HFFc6 (cell line): ENCODE data around the gene EEF1AKMT3. TPM values are rescaled to one million over a fixed set of nuclear protein-coding genes. Genes with fewer than 3 reads are reported as not detected.

Experiments used
- DNase-seq: peaks from one replicate; pipeline ENCODE4 v3.0.0-alpha.2; 2018
- H3K27ac Mint-ChIP-seq: 2 replicates; pipeline ENCODE4 v1.8.0; 2020; ENCODE audit warnings: mild to moderate bottlenecking, mixed read lengths
- H3K27me3 Mint-ChIP-seq: 2 replicates; pipeline ENCODE4 v1.8.0; 2021; ENCODE audit warnings: mild to moderate bottlenecking, moderate library complexity, mixed read lengths; ENCODE audit not compliant: insufficient read depth
- H3K36me3 Mint-ChIP-seq: 2 replicates; pipeline ENCODE4 v1.8.0; 2021; ENCODE audit warnings: low read depth, mixed read lengths
- H3K4me1 Mint-ChIP-seq: 2 replicates; pipeline ENCODE4 v1.8.0; 2020; ENCODE audit warnings: low read depth, mixed read lengths
- H3K4me3 Mint-ChIP-seq: 2 replicates; pipeline ENCODE4 v1.8.0; 2020; ENCODE audit warnings: mild to moderate bottlenecking, moderate library complexity, mixed read lengths
- H3K9me3 Mint-ChIP-seq: 2 replicates; pipeline ENCODE4 v1.8.0; 2020; ENCODE audit warnings: mild to moderate bottlenecking, mixed read lengths
- CTCF ChIP-seq: fragments of 200-600 bp; sonication (generic); IDR thresholded peaks from 2 replicates; pipeline ENCODE4 v1.5.0; 2021; ENCODE audit warnings: antibody characterized with exemption, mild to moderate bottlenecking
- total RNA-seq, 6 experiments: library from RNA; stranded (reverse); fragmentation: NEBNext Ultra II Directional; extraction: Animal tissue kit (Norgen Biotek cat#: 25700); gene quantifications; 2 replicates in 1 of 6; 3 replicates in 5 of 6; pipeline ENCODE4 v1.2.3, GENCODE V29; 2021

Gene EEF1AKMT3
- total RNA-seq, 6 experiments from 2014 or later, result 6.3 to 9.0 (median 7.8) TPM

DNA sequence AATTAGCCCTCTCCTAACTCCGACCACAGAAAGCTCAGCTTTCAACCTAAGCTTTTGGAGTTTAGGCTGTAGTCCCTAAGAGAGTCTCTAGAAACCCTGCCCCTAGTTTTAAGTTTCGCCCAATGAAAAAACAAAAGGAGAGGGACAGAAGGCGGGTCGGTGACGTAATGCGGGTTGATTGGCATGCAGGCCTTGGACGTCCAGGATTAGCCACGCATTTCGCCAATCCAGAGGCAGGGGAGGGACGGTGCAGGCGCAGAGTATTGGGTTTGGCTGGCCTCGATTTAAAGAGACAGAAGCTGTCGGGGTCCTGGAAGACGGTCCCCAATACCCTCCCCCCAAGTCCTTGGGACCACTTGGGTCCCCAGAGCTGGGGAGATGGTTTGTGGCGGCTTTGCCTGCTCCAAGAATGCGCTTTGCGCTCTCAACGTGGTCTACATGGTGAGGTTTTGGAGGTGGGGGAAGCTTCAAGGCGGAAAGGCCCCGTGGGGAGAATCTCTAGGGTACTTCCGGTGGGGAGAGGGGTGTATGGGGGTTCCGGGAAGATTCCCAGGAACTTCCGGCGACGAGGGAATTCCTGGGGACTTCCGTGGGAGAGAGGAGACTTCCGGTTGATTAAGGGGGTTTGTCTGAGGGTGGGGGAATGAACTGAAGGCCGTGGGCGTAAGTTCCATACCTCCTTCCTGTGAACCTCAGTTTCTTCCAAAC, 27.5 kb upstream of the EEF1AKMT3 start, which contains the start of gene TSPAN31:
Gene TSPAN31 (plus strand): TSS at position 263 of the 708 bp plus-strand sequence. CDS start 116 bp downstream, at position 379.
- H3K9me3 Mint-ChIP-seq, result peaks cover 3% of the 10 kb centered on the region; the same call in 1 of the 2 replicates

GRCh38 chr12:57745485-57745881, 26.9 kb upstream of the EEF1AKMT3 start:
- H3K4me3 Mint-ChIP-seq, result peak overlapping the region; percentile 98
- DNase-seq, result no peak
- no peak for TF ChIP-seq CTCF
- peaks cover 30% of the 10 kb centered on the region for H3K36me3 Mint-ChIP-seq
- peak overlapping the region; percentile 99 for H3K27ac Mint-ChIP-seq
- peaks cover 15% of the 10 kb centered on the region for H3K27me3 Mint-ChIP-seq
- H3K9me3 Mint-ChIP-seq, result peaks cover 3% of the 10 kb centered on the region; the same call in 1 of the 2 replicates
- H3K4me1 Mint-ChIP-seq, result peaks cover 29% of the 10 kb centered on the region

More for the DNA sequence above, 27.5 kb upstream of the EEF1AKMT3 start, which contains the start of gene TSPAN31:
- H3K36me3 Mint-ChIP-seq, result peaks cover 26% of the 10 kb centered on the region
- H3K27ac Mint-ChIP-seq, result peak within 1 kb of the TSS; percentile 99
- peaks cover 18% of the 10 kb centered on the region for H3K27me3 Mint-ChIP-seq
- TF ChIP-seq CTCF, result no peak
- H3K4me3 Mint-ChIP-seq, result peak within 1 kb of the TSS; percentile 98
- DNase-seq, result peak; percentile 95
- peaks cover 24% of the 10 kb centered on the region for H3K4me1 Mint-ChIP-seq

DNA sequence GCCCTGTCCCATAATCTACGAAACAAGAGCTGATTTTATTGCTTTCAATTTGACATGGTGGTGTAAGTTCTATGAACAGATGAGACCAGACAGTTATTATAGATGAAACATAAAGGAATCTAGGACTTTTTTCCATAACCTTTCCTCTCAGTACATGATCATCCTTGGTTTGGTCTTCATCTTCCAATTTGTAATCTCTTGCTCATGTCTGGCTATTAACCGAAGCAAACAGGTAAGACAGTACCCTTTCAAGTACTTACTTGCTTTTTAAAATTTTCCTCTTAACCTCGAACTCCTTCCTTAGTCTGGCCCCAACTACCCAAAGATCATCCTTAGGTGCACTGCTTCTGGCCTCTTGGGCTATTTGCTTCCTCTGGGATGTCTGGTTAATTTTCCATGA, 26.4 kb upstream of the EEF1AKMT3 start:
- Mint-ChIP-seq H3K4me3 (peak overlapping the region; percentile 98), H3K9me3 (peaks cover 3% of the 10 kb centered on the region; the same call in 1 of the 2 replicates)
- DNase-seq, result no peak

GRCh38 chr12:57749061-57749460, 23.4 kb upstream of the EEF1AKMT3 start:
- TF ChIP-seq CTCF, result no peak
- peaks cover 8% of the 10 kb centered on the region for H3K27me3 Mint-ChIP-seq
- DNase-seq, result no peak
- H3K27ac Mint-ChIP-seq, result no peak overlapping the region
- H3K4me3 Mint-ChIP-seq, result no peak overlapping the region
- H3K36me3 Mint-ChIP-seq, result peaks cover 42% of the 10 kb centered on the region
- H3K4me1 Mint-ChIP-seq, result peaks cover 52% of the 10 kb centered on the region
- H3K9me3 Mint-ChIP-seq, result peaks cover 3% of the 10 kb centered on the region; the same call in 1 of the 2 replicates

More for the DNA sequence above, 26.4 kb upstream of the EEF1AKMT3 start:
- Mint-ChIP-seq H3K27ac (peak overlapping the region; percentile 99), H3K27me3 (peaks cover 9% of the 10 kb centered on the region), H3K4me1 (peaks cover 34% of the 10 kb centered on the region), H3K36me3 (peaks cover 35% of the 10 kb centered on the region)
- TF ChIP-seq CTCF, result no peak

DNA sequence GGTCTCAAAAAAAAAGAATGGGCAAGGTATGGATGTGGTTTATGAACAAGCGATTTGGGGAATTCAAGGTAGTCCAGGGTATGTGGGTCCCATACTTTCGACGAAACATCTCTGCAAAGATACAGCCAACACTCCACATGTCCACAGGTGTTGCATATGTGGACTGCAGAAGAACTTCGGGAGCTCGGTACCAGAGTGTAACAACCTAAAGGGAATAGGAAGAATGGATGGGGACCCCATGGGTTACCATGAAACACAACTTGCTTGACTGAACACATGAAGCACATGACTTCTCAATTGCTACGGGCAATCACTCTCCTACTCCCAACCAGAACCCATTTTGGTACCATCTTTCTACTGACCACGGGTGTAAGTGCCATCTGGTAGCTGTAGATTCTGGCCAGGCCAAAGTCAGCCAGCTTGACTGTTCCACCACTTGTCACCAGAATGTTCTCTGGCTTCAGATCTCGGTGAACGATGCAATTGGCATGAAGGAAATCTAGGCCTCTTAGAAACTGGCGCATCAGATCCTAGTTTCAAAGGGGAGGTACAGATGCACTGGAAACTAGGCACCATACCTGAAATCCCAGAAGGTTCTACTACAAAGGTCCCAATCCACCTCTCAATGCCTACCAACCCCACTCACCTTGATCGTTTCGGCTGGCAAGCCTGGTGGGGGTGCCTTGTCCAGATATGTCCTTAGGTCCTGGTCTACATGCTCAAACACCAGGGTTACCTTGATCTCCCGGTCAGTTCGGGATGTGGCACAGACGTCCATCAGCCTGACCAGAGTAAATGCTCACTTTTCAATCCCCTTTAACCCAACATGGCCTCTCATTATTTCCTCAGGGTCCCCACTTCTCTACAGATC, 21.6 kb upstream of the EEF1AKMT3 start:
- Mint-ChIP-seq H3K27ac (peak overlapping the region; percentile 97), H3K27me3 (peaks cover 13% of the 10 kb centered on the region), H3K4me3 (peak overlapping the region; percentile 98), H3K4me1 (peaks cover 44% of the 10 kb centered on the region), H3K9me3 (no peaks in the 10 kb centered on the region), H3K36me3 (peaks cover 38% of the 10 kb centered on the region)
- DNase-seq, result no peak
- no peak for TF ChIP-seq CTCF
